Amniotic stem cell (primary cell): ENCODE data around the gene SPACDR.

Experiments used
- DNase-seq: peaks from one replicate; lab custom pipeline; 2025; lab: John Stamatoyannopoulos, UW

The SPACDR gene

GRCh38 chr7:100434297-100435144 lies 29.5 kb downstream of the SPACDR start:
- DNase-seq = no peak

GRCh38 chr7:100433592-100434296 lies 30.3 kb downstream of the SPACDR start:
- no peak for DNase-seq

- DNase-seq = no peak
These were observed 30.8 kb downstream of the SPACDR start for GRCh38 chr7:100433276-100433591.

- no peak for DNase-seq
These were observed 31.3 kb downstream of the SPACDR start for GRCh38 chr7:100432621-100433275.

- no peak for DNase-seq
These were observed 32.0 kb downstream of the SPACDR start for GRCh38 chr7:100432053-100432452.

- no peak for DNase-seq
These were observed 32.7 kb downstream of the SPACDR start for GRCh38 chr7:100431286-100431735.

GRCh38 chr7:100430493-100431285 lies 33.4 kb downstream of the SPACDR start:
- DNase-seq = no peak

- DNase-seq = peak; percentile 95
These were observed 34.2 kb downstream of the SPACDR start, which contains the start of gene MEPCE for GRCh38 chr7:100429637-100430492. MEPCE (plus strand) TSS chr7:100429831; CDS start chr7:100430019, 188 bp downstream.

- peak; percentile 100 for DNase-seq
These were observed 35.0 kb downstream of the SPACDR start for GRCh38 chr7:100428967-100429636.

GRCh38 chr7:100428199-100428966 lies 35.7 kb downstream of the SPACDR start, which contains the start of gene ZCWPW1:
ZCWPW1 (minus strand) TSS chr7:100428703; CDS start chr7:100420649, 8,054 bp downstream.
- peak; percentile 91 for DNase-seq

- no peak for DNase-seq
These were observed 36.3 kb downstream of the SPACDR start for GRCh38 chr7:100427762-100428198.

GRCh38 chr7:100426516-100426915 lies 37.5 kb downstream of the SPACDR start:
- DNase-seq = no peak

- DNase-seq = no peak
These were observed 38.7 kb downstream of the SPACDR start for GRCh38 chr7:100425347-100425746.

- no peak for DNase-seq
These were observed 40.7 kb downstream of the SPACDR start for GRCh38 chr7:100423315-100423714.

- DNase-seq = no peak
These were observed 44.3 kb downstream of the SPACDR start for GRCh38 chr7:100419660-100420226.

GRCh38 chr7:100418930-100419659 lies 45.0 kb downstream of the SPACDR start:
- peak; percentile 4 for DNase-seq

- no peak for DNase-seq
These were observed 48.6 kb downstream of the SPACDR start for GRCh38 chr7:100415448-100415847.

GRCh38 chr7:100413889-100414288 lies 50.2 kb downstream of the SPACDR start:
- DNase-seq = no peak
